NCI-H82 treated with DMSO at 0.1 percent for 48 hours (cell line): ENCODE results near the gene PDGFB.
"Not testable (repeated sequence)": the region's sequence is repeated elsewhere in the genome, so short reads cannot be mapped to it uniquely, and the experiment has no call there.

Experiments
- DNase-seq: peaks from one replicate; lab custom pipeline; 2025; ENCODE audit not compliant: unreplicated experiment; lab: John Stamatoyannopoulos, UW

The PDGFB gene

GRCh38 chr22:39229075-39229474, 15.7 kb downstream of the PDGFB start:
- DNase-seq: no peak

DNA sequence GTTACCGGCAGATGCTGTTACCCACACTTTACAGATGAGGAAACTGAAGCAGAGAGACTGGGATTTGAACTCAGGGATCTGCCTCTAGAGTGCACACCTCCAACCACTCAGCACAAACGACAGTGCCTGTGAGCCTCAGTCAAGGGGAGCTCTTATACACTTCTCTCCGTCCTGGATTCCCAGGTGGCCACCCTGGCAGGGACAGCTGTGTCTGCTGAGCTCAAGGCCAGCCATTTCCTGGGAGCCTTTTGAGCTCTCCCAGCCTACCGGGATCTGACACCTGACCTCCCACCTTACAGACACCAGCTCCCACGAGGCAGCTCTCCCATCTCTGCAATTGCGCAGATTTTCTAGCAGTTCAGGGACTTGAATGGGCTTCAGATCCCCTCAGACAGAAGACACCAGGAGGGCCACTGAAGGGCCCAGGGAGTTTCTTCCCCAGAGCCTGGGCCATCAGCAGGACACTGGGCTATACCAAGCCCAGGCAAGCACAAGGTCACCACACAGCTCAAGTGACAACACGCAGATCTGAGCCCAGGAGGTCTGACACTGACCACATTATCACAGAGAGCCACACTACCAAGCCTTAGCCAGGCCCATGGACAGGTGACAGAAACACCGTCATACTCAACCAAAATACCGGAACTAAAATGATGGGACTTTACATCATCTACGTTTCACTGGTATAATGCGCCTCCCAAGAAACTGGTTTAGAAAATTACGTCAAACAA, 17.1 kb downstream of the PDGFB start:
- DNase-seq: no peak

GRCh38 chr22:39226353-39226752, 18.4 kb downstream of the PDGFB start:
- no peak for DNase-seq

DNA sequence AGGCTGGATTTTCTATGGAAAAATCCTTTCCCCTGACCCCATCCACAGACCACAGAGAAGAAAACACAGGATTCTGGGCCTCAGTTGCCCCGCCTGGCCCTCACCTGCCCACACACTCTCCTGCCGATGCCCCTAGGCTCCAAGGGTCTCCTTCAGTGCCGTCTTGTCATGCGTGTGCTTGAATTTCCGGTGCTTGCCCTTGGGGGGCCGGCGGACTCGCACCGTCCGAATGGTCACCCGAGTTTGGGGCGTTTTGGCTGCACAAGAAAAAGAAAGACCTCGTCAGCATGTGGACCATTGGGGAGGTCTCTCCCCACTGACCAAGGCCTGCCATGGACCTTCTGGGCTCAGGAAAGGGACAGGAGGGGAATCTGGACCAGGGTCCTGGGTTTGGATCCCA, 19.2 kb downstream of the PDGFB start:
- DNase-seq: no peak

GRCh38 chr22:39224550-39224949, 20.2 kb downstream of the PDGFB start:
- DNase-seq: no peak

DNA sequence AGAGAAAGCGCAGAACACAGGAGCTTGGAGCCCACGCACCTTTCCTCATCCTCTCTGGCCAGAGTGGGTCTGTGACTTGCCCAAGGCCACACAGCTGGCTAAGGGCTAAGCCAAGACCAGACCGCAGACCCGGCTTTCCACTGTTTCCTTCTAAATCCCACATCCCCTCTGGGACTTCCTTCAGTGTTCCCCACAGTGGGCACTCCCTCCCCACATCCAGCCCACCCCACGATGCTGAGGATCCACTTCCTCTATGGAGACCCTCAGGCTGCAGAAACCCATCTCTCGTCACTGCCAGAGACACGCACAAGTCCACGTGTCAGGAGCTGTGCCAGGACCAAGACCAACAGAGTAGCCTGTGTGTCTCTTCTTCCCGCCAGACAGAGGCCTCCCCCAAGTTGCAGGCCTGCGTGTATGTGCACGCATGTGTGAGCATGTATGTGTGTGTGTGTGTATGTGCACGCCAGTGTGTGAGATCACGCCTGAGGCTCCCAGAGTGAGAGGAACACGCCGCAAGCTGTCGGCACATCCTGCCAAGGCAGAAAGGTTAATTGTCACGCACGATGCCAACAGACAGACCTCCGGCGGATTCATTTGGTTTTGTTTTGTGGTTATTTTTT, 21.6 kb downstream of the PDGFB start:
- DNase-seq: no peak

- no peak for DNase-seq
Measured at GRCh38 chr22:39221999-39222686, 22.6 kb downstream of the PDGFB start.

DNA sequence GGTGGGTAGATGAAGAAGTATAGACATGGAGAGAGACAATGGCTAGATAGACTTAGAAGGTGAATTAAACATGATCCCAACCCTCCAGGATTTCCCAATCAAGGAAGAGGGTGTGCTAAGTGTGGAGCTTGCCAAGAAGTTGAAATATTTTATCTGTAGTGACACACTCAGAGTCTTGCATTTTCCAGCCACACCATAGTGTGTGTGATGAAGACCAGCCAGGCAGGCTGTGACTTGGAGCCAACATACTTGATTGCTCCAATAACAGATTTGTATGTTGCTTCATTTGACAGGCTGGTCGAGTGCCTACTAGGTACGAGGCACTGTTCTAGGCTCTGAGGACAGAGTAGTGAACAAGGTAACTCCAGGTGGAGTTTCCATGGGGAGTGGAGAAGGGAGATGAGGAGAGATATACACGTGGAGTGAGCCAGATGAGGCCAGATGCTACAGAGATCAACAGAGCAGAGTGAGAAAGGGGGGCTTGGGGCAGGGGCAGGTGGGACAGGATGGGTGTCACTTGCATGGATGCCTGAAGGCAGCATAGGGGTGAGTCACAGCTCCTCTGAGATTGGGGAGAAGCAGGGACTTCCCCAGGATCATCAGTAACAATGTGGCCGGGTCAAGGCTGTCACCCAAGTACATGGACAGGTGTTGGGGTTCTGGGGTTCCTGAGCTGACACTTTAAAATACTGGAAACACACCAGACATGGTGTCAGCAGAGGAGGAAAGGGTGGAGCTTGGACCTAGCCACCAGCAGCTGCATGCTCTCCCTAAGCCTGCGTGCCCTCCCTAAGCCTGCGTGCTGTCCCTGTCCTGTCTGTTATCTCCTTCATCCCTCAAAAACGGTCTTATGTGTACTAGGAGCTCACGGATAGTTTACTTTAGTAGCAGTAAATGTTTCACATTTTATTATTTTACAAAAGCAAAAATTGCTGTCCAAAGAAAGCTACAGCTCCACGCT, 23.6 kb downstream of the PDGFB start:
- DNase-seq: no peak

- DNase-seq: no peak
Measured at GRCh38 chr22:39220450-39220849, 24.3 kb downstream of the PDGFB start.

- no peak for DNase-seq
Measured at GRCh38 chr22:39219071-39220039, 25.4 kb downstream of the PDGFB start.

GRCh38 chr22:39218432-39218831, 26.4 kb downstream of the PDGFB start:
- not testable (repeated sequence) for DNase-seq

DNA sequence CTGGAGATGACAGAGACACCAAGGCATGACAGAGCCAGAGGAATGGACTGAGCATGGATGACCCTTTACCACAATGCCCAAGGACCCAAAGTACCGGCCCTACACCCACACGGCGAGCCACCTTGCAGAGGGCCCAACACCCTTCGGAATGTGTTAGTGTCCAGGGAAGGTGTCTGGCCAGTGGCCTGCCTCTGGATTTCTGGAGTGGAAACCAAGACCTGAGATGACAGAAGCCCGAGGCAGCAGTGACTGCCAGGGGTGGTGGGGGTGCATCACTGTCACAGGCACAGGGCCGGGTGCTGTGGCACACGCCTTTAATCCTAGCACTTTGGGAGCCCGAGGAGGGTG, 28.7 kb downstream of the PDGFB start:
- DNase-seq: no peak

GRCh38 chr22:39215426-39216142, 29.2 kb downstream of the PDGFB start:
- no peak for DNase-seq

DNA sequence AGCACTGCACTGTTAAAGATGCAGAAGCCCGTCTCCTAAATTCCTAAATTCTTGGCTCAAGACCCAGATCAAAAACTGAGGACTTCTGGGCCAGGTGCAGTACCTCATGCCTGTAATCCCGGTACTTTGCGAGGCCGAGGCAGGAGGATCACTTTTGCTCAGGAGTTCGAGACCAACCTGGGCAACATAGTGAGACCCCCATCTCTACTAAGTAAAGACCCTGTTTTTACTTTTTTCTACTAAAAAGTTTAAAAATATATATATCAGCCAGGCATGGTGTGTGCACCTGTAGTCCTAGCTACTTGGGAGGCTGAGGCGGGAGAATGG, 29.7 kb downstream of the PDGFB start:
- DNase-seq: no peak

DNA sequence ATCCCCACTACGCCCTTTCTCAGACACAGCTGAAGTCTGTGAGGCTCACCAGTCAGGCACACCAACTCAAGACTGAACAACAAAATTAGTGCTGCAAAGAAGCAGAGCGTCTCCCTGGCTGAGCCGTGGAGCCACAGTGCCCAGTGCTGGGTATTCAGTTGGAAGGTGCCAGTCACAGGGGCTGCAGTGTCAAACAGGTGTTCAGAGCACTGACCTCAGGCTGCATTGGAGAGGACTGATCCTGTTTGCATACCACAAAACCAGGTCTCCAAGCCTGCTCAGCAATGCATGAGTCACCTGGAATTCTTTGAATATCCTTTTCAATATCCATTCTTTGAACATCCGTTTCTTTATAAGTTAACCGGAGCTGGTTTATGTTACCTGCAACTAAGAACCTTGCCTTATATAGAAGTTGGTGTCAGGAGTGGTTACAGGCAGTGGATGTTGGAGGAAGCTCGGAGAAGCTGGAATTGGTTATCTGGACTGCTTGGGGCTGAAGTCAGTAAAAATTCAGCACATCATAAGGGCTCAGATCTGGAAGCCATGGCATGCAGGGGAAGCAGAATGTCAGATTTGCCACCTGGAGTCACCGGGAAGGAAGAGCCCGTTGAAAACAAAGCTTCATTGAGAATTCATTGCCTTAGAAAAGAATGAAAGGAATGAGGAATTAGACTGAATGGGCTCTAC, 30.3 kb downstream of the PDGFB start:
- DNase-seq: no peak

DNA sequence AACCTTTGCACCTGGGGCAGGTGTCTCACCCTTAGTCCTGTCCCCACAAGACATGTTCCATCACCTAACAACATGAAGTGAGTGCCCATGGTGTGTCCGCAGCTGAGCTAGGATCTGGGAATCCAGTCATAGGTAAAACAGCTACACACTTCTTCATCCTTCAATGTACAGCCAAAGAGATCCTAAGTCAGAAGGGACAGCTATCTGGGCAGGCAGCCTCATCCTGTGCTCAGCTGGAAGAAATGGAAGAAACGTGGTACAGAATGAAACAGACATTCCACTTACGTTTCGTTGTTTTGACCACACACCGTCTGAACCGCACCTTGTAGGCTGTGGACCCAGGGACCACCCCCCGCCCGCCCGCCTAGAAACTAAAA, 30.8 kb downstream of the PDGFB start:
- no peak for DNase-seq

GRCh38 chr22:39212721-39213376, 31.9 kb downstream of the PDGFB start:
- DNase-seq: no peak

- no peak for DNase-seq
Measured at GRCh38 chr22:39209756-39210155, 35.0 kb downstream of the PDGFB start.
